GM13977 (cell line): ENCODE data around the gene FAM124A.

Experiments
- DNase-seq: peaks from one replicate; pipeline ENCODE4 v3.0.0; 2012; ENCODE audit warnings: low spot score
- CTCF ChIP-seq: IDR thresholded peaks from 2 replicates; pipeline ENCODE4 v1.5.1; 2012; ENCODE audit warnings: mild to moderate bottlenecking, control low read depth; ENCODE audit not compliant: insufficient read depth; ENCODE audit errors: extremely low read depth, missing control alignments
- in situ Hi-C: fragments of 300-500 bp; cut with MboI; formaldehyde crosslinking; loops from one replicate; pipeline ENCODE4 v1.12.0; 2022; ENCODE audit warnings: low sequenced_read_pairs, low pct_unique_long_range_greater_than_20kb, mixed read lengths, inconsistent platforms; ENCODE audit not compliant: unreplicated experiment

FAM124A gene

GRCh38 chr13:51331354-51331861, 109.2 kb downstream of the FAM124A start:
- DNase-seq: peak; percentile 54
- in situ Hi-C loops: no loop called here
- TF ChIP-seq CTCF: no peak

GRCh38 chr13:51332566-51333361, 110.6 kb downstream of the FAM124A start:
- in situ Hi-C loops: no loop called here

GRCh38 chr13:51333421-51333820, 111.2 kb downstream of the FAM124A start:
- in situ Hi-C loops: no loop called here
- TF ChIP-seq CTCF: no peak
- no peak for DNase-seq

More at GRCh38 chr13:51332566-51333361, 110.6 kb downstream of the FAM124A start:
- no peak for DNase-seq
- no peak for TF ChIP-seq CTCF

GRCh38 chr13:51333826-51334225, 111.6 kb downstream of the FAM124A start:
- DNase-seq: no peak
- in situ Hi-C loops: no loop called here
- no peak for TF ChIP-seq CTCF
